Osteoblast (primary cell): ENCODE data around the gene GLT8D1. TPM values are rescaled to one million over a fixed set of nuclear protein-coding genes. Genes with fewer than 3 reads are reported as not detected.

Experiments
- DNase-seq: peaks from one replicate; pipeline ENCODE4 v3.0.0; 2011; ENCODE audit warnings: low spot score, mixed read lengths; ENCODE audit not compliant: insufficient read length; ENCODE audit errors: missing footprints
- H2AFZ ChIP-seq: 2 replicates; pipeline ENCODE4 v1.6.0; 2011; ENCODE audit warnings: mild to moderate bottlenecking, low read length
- H3K27ac ChIP-seq: 2 replicates; pipeline ENCODE4 v1.5.1; 2011; ENCODE audit warnings: mild to moderate bottlenecking, low read depth, low read length, moderate library complexity
- H3K27me3 ChIP-seq: 2 replicates; pipeline ENCODE4 v1.6.0; 2012; ENCODE audit warnings: mild to moderate bottlenecking, control low read depth, inconsistent platforms, low read length, moderate library complexity; ENCODE audit not compliant: insufficient read depth
- H3K36me3 ChIP-seq: 2 replicates; pipeline ENCODE4 v1.5.1; 2011; ENCODE audit warnings: mild to moderate bottlenecking, low read length, control low read depth, moderate library complexity; ENCODE audit not compliant: insufficient read depth
- H3K4me1 ChIP-seq: 2 replicates; pipeline ENCODE4 v1.5.1; 2011; ENCODE audit warnings: mild to moderate bottlenecking, low read length, control low read depth, moderate library complexity; ENCODE audit not compliant: insufficient read depth
- H3K4me2 ChIP-seq: 2 replicates; pipeline ENCODE4 v1.6.0; 2011; ENCODE audit warnings: mild to moderate bottlenecking, low read length; ENCODE audit not compliant: insufficient read depth
- H3K4me3 ChIP-seq: fragments of 200-600 bp; sonication (generic); 3 replicates; pipeline ENCODE4 v1.5.1; 2012; ENCODE audit warnings: mild to moderate bottlenecking, low read length, inconsistent platforms; ENCODE audit not compliant: insufficient read depth
- H3K79me2 ChIP-seq: 2 replicates; pipeline ENCODE4 v1.6.0; 2012; ENCODE audit warnings: mild to moderate bottlenecking, low read length, control low read depth, inconsistent platforms; ENCODE audit not compliant: insufficient read depth
- H3K9me3 ChIP-seq: 2 replicates; pipeline ENCODE4 v1.5.1; 2011; ENCODE audit warnings: low read depth, low read length, control low read depth
- H4K20me1 ChIP-seq: 2 replicates; pipeline ENCODE4 v1.6.0; 2012; ENCODE audit warnings: mild to moderate bottlenecking, low read length, control low read depth; ENCODE audit not compliant: insufficient read depth
- total RNA-seq: library from RNA; depleted of rRNA; stranded (reverse); fragments of >200 nt; gene quantifications from 2 replicates; pipeline ENCODE4 v1.2.3, GENCODE V29; 2012
- TF ChIP-seq, protein P1 (sequence below): IDR thresholded peaks from 2 replicates; pipeline ENCODE4 v1.5.1; 2011; ENCODE audit warnings: mild to moderate bottlenecking, low read depth, low read length, moderate library complexity; ENCODE audit errors: extremely low read depth

The GLT8D1 gene
- total RNA-seq, 1 donor = 98.8 TPM

DNA sequence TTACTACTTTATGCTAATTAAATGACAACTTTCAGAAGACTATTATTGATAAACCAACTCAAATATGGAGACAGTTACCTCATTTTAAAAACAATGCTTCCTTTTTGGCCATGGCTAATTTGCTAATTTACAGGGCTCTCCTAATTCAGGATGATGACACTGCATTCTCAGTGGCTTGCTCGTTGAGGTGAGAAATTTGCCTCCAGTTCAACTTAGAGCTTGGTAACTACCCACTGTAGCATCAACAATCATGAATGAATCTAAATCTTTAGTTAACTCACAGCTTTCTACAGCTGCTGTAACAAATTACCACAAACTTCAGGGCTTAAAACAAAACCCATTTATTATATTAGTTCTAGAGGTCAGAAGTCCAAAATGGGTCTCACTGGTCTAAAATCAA lies 33.9 kb downstream of the GLT8D1 start:
- DNase-seq = no peak
- TF ChIP-seq, protein P1, sequence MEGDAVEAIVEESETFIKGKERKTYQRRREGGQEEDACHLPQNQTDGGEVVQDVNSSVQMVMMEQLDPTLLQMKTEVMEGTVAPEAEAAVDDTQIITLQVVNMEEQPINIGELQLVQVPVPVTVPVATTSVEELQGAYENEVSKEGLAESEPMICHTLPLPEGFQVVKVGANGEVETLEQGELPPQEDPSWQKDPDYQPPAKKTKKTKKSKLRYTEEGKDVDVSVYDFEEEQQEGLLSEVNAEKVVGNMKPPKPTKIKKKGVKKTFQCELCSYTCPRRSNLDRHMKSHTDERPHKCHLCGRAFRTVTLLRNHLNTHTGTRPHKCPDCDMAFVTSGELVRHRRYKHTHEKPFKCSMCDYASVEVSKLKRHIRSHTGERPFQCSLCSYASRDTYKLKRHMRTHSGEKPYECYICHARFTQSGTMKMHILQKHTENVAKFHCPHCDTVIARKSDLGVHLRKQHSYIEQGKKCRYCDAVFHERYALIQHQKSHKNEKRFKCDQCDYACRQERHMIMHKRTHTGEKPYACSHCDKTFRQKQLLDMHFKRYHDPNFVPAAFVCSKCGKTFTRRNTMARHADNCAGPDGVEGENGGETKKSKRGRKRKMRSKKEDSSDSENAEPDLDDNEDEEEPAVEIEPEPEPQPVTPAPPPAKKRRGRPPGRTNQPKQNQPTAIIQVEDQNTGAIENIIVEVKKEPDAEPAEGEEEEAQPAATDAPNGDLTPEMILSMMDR = no peak
- Histone ChIP-seq H3K4me3 (peak overlapping the region; percentile 34), H3K9me3 (no peaks in the 10 kb centered on the region), H3K27me3 (no peaks in the 10 kb centered on the region), H3K27ac (peak overlapping the region; percentile 97), H3K4me2 (peak overlapping the region; percentile 80), H3K79me2 (peaks cover 35% of the 10 kb centered on the region), H2AFZ (no peak overlapping the region), H3K4me1 (peaks cover 29% of the 10 kb centered on the region), H3K36me3 (peaks cover 39% of the 10 kb centered on the region), H4K20me1 (no peaks in the 10 kb centered on the region)

DNA sequence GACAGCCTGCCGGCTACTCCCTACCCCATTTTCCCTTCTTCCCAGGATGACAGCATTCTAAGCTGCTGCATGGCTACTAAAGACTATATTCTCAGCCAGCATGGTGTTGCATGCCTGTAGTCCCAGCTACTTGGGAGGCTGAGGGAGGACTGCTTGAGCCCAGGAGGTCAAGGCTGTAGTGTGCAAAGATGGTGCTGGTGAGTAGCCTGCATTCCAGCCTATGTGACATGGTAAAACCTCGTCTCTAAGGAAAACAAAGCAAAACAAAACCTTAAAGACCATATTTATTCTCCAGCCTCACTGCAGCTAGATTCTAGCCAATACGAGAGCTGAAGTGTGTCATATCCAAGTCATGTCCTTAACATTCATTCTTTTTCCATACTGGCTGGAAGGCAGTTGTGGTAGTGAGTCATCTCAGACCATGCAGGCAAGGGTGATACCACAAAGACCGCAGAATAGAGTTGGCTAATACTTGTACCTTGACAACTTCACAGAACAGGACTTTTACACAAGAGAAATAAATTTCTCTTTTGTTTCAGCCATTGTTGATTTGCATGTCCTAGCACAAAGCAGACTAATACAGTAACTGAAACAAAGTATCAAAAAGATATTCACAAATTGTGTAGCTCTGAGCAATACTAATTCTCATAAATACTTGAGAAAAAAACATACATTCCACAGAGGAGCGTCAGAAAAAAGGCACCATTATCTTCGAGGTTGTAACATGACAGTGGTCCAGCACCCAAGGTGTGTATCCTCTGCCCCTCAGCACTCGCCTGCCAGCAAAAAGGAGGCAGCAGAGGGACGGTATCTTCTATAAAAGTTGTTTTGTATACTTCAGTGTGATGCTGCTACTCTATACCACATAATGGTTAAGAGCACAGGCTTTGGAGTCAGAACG lies 34.7 kb downstream of the GLT8D1 start:
- H2AFZ ChIP-seq = peak overlapping the region; percentile 39
- H3K27me3 ChIP-seq = no peaks in the 10 kb centered on the region
- H3K4me1 ChIP-seq = peaks cover 29% of the 10 kb centered on the region
- H3K27ac ChIP-seq = peak overlapping the region; percentile 97
- no peaks in the 10 kb centered on the region for H3K9me3 ChIP-seq
- TF ChIP-seq, protein P1 = no peak
- peak overlapping the region; percentile 34 for H3K4me3 ChIP-seq
- peak; percentile 84 for DNase-seq
- peaks cover 30% of the 10 kb centered on the region for H3K79me2 ChIP-seq
- peak overlapping the region; percentile 80 for H3K4me2 ChIP-seq
- peaks cover 34% of the 10 kb centered on the region for H3K36me3 ChIP-seq
- no peaks in the 10 kb centered on the region for H4K20me1 ChIP-seq

DNA sequence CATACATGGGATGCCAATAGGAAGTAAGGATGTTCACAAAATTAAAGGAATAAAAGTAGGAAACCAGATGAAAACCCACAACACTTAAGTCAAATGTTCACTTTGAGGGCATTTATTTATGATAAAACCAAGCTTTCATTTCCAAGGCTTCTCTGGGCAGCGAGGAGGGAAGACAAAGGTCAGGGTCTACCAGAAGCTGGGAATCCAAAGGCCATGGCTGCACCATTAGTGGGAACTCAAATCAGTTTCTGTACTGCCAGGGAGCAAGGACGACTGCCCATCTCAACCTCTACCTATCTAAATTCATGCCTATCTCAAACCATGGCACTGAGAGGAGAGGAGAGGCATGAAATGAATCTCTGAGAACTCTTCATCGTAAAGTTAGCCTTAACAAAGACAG lies 42.5 kb downstream of the GLT8D1 start:
- Histone ChIP-seq H3K27me3 (no peaks in the 10 kb centered on the region), H3K4me3 (no peak overlapping the region), H3K4me1 (no peaks in the 10 kb centered on the region), H3K9me3 (no peaks in the 10 kb centered on the region), H3K27ac (no peak overlapping the region), H4K20me1 (no peaks in the 10 kb centered on the region), H2AFZ (no peak overlapping the region), H3K36me3 (peaks cover 56% of the 10 kb centered on the region), H3K4me2 (no peak overlapping the region), H3K79me2 (peaks cover 21% of the 10 kb centered on the region)
- TF ChIP-seq, protein P1 = no peak
- DNase-seq = no peak

DNA sequence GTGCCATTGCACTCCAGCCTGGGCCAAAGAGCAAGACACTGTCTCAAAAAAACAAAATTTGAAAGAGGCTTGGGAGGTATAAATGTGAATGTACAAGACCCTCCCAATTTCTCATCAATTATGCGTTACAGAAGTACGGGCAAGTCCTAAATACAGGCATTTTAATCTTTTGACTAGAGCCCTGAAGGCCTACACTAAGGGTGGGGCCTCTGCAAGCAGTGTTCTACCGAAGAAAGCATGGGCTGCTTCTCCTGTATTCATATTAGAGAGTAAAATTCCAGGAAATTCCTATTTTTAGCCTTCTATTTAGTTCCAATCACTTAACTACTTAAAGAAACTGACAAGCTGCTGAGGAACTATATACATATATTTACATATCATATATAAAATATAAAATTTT lies 45.5 kb downstream of the GLT8D1 start:
- no peaks in the 10 kb centered on the region for H3K27me3 ChIP-seq
- peaks cover 13% of the 10 kb centered on the region for H3K79me2 ChIP-seq
- no peaks in the 10 kb centered on the region for H3K9me3 ChIP-seq
- peaks cover 64% of the 10 kb centered on the region for H3K36me3 ChIP-seq
- no peak overlapping the region for H3K4me2 ChIP-seq
- no peak overlapping the region for H2AFZ ChIP-seq
- DNase-seq = no peak
- no peaks in the 10 kb centered on the region for H3K4me1 ChIP-seq
- no peak overlapping the region for H3K27ac ChIP-seq
- H4K20me1 ChIP-seq = no peaks in the 10 kb centered on the region
- H3K4me3 ChIP-seq = no peak overlapping the region
- TF ChIP-seq, protein P1 = no peak
